GM18505 (cell line): ENCODE data around the gene XYLT1.

Experiments used
- ATAC-seq: cut with Tn5 transposase; IDR thresholded peaks from one replicate; pipeline ENCODE4 v1.9.1; 2021; ENCODE audit not compliant: unreplicated experiment
- POLR2A ChIP-seq: IDR thresholded peaks from 4 replicates; pipeline ENCODE4 v1.6.1; 2011; ENCODE audit warnings: borderline replicate concordance; ENCODE audit not compliant: insufficient read depth, insufficient read length; ENCODE audit errors: extremely low read depth

Gene XYLT1

DNA sequence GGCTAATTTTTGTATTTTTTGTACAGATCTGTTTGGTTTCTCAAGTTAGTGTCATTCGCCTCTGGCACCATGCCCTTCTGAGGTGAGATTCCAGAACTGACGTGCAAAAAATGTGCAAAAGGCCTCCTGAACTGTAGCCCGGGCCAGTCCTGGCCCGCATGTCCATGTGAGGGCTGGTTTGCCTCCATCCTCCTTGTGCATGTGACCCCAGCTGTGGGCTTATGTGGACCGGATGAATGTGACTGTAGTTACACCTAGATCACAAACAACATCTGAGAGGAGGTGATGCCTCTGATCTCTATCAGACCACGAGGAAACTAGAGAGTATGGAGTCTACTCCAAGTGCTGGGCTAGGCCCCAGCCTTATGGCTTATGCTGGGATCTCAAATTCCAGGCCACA is 241.6 kb downstream of the XYLT1 start:
- ATAC-seq = no peak
- TF ChIP-seq POLR2A = no peak

DNA sequence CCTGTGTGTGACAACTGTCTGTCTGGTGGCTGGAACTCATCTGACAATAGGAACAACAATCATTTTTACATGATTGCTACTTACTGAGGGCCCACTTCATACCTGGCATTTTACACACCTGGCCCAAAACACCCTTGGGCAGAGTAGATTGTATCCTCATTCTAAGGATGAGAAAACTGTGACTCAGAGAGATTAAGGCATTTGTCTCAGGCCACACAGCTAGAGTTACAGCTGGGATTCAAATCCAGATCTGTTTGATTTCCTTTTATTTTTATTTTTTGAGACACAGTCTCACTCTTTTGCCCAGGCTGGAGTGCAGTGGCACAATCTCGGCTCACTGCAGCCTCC is 242.1 kb downstream of the XYLT1 start:
- no peak for TF ChIP-seq POLR2A
- no peak for ATAC-seq

DNA sequence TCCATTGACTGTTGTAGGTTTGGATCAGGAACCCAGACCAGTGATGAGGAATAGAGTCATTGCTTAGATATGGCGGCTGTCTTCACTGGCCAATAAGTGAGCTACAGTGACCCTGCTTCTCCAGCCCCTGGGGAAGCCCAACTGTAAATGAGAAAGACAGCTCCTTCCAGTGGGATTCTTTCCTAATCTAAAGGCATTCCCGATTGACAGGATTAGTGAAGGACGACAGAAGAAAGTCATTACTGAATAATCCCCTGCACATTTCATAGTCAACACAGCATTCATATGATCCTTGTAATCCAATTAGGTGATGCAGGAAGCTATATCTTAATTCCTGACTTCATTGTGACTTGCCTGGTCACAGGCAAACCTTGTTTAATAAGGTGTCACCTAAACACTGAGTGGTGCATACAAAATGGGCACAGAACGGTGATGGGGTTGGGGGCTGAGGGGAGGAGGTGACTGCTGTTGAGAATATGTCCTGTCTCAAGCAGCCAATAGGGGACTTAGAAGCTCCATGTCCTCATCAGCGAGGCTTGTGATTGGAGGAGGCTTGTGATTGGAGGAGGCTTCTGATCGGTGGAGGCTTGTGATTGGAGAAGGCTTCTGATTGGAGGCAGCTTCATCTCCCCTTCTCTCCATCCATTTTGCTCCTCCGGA is 242.6 kb downstream of the XYLT1 start:
- no peak for TF ChIP-seq POLR2A
- no peak for ATAC-seq

DNA sequence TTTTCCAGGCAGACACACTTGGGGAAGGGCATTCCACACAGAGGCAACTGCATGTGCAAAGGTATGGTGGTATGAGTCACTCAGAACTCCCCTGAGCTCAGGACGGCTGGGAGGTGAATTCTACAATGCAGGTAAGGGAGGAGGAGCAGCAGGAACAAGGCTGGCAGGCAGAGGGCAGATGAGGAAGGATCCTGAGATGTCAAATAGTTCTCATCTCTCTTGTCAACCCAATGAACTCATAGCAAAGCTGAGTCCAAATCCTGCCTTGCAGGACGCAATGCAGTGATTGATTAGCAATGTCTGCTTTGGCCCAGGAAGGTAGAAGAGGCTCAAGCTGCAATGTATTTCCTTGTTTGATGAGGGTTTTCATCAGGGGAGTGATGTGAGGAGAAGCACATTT is 243.5 kb downstream of the XYLT1 start:
- no peak for TF ChIP-seq POLR2A
- no peak for ATAC-seq

DNA sequence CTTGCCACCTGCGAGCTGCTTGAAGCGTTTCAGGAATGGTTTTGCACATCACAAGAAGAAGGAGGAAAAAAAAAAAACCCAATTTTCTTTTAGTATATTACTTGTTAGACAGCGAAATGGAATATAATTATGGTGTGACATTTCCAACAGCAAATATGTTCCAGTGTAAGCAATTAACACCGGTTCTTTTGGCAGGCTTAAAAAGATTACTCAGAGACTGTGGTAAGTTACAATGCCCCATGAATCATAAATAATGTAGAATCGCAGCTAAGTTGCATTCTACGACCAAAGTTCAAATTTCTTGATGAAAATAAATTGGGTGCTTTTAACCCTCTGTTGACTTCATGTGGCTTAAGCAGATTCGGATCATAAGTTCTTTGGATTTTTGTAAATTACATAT is 245.2 kb downstream of the XYLT1 start:
- no peak for TF ChIP-seq POLR2A
- ATAC-seq = no peak

DNA sequence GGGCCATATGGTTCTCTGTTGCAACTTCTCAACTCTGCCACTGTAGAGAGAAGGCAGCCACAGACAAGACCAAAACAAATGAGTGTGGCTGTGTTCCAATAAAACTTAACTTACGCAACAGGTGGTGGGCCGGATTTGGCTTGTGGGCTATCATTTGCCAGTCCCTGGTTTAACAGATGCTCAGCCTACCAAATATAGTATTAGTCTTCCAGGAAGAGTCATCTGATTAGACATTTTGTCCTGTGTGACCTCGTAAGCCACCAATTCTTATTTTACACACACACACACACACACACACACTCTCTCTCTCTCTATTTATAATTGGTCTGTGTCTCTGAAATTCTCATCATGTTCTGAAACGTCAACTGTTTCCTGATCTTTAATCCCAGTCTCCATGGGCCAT is 245.9 kb downstream of the XYLT1 start:
- no peak for TF ChIP-seq POLR2A
- no peak for ATAC-seq

DNA sequence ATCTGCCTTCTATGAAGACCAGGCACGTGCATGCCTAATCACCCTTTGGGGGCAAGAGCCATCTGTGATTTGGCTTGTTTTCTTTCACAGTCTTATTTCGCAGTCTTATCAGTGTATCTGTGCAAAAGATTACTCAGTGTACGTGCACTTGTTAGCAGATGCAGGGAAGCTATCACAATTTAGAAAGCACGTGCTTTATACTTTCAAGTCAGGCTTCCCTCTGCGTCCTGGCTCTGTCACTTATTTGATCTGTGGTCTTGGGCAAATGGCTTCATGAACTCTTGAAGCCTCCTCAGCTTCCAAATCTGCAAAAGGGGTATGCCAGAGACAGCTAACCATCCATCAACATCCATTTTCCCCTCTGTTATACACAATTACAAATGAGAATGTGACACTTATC is 246.4 kb downstream of the XYLT1 start:
- no peak for ATAC-seq
- no peak for TF ChIP-seq POLR2A

DNA sequence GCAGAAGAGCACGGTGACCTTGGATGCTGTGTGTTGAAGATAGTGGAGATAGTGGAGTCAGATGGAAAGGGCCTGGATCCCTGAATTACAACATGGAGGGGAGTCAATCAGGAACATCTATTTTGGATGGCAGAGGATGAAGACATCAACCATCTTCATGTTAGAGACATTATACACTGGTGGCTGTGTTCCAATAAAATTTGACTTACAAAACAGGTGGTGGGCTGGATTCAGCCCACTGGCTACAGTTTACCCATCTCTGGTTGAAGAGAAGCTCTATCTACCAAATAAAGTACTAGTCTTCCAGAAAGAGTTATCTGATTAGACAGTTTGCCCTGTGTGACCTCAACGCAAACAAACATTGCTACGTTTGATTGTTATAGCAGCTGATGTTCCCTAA is 247.2 kb downstream of the XYLT1 start:
- no peak for TF ChIP-seq POLR2A
- no peak for ATAC-seq

DNA sequence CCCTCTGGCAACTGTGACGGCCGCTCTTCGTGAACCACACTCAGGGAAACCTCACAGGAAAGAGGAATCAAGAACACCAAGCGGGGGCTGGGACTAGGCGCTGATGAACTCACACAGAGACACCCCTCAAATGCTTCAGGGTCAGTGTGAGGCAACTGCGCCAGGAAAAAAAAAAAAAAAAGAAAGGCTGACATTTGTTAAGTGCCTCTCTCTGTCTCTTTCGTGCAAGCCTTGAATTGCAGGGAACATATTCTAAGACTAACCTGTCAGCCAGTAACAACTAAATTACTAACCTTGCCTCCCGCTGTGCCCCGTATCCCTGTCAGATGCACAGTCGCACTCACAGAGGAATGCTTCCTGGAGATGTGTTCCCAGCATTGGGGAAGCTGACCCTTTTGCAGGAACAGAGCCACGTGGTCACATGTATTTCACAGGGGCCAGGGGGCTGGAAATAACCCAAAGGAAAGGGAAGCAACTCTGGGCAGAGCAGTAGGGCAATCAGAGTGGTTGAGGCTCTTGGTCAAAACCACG is 247.8 kb downstream of the XYLT1 start:
- no peak for TF ChIP-seq POLR2A
- no peak for ATAC-seq

DNA sequence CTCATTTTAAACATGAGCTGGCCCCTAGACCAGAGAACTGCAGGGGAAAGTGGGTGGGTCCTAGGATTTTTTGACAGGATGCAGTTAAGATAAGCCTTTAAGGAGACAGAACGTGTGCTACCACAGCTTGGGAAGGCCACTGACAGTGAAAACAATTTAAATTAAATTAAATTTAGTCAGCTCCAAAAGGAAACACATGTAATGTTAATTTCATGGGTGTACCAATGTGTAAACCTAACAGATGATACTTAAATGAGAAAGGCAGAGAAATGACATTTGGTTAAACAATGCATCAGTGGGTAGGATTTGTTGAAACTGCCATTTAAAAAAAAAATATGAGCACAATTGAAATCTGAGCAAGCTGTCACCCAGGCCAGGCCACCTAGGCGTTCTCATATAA is 250.8 kb downstream of the XYLT1 start:
- TF ChIP-seq POLR2A = no peak
- no peak for ATAC-seq

DNA sequence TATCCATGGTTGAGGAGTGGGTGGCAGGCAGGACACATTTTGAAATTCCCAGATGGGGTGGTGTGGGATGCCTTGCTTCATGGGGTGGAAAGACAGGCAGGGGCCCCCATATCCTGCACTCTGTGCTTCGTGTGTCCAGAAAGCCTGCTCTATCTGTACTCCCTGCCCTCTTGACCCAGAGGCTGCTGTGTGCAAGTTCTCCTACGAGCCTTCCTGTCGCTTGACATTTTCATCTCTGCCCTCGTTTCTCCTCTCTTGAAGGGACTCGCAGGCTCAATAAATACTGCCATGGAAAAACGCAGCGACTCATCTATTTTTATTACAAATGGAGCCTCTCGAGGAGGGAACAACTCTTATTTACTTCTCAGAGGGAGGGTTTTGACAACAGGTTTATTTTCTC is 254.8 kb downstream of the XYLT1 start:
- no peak for TF ChIP-seq POLR2A
- no peak for ATAC-seq

DNA sequence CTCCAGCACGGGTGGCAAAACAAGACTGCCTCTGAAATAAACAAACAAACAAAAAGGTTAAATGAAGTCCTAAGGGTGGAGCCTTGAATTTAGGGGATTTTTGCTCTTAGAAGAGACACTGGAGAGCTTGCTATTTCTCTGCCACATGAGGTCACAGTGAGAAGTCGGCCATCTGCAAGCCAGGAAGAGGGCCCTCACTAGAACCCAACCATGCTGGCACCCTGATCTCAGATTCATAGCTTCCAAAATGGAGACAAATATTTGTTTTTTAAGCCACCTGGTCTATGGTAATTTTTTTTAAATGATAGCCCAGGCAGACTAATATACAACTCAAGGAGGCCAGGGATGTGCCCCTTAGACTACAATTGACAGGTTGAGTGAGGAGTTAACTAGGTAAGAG is 255.5 kb downstream of the XYLT1 start:
- TF ChIP-seq POLR2A = no peak
- no peak for ATAC-seq

DNA sequence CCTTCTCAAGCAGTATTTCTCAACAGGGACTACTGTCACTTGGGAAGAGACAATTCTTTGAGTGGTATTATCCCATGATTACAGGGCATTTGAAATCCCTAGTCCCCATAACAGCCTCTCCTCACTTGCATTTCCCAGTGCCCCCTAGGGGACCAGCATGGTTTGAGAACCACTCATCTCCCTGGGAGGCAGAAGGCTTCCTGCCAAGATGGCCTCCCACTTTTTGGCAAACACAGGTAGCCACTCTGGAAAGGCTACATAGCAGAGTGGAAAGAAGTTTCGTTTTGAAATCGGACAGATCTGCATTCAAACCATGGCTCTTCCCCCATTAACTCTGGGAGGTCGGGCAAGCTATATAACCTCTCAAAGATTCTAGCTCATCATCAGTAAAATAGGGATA is 256.8 kb downstream of the XYLT1 start:
- TF ChIP-seq POLR2A = no peak
- no peak for ATAC-seq

DNA sequence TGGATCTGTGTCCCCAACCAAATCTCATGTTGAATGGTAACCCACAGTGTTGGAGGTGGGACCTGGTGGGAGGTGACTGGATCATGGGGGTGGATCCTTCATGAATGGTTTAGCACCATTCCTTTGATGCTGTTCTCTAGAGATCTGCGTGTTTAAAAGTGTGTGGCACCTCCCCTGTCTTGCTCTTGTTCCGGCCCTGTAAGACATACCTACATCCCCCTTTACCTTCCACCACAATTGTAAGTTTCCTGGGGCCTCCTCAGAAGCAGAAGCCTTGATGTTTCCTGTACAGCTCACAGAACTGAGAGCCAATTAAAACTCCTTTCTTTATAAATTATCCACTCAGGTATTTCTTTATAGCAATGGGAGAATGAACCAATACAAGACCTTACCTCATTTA is 257.7 kb downstream of the XYLT1 start:
- TF ChIP-seq POLR2A = no peak

DNA sequence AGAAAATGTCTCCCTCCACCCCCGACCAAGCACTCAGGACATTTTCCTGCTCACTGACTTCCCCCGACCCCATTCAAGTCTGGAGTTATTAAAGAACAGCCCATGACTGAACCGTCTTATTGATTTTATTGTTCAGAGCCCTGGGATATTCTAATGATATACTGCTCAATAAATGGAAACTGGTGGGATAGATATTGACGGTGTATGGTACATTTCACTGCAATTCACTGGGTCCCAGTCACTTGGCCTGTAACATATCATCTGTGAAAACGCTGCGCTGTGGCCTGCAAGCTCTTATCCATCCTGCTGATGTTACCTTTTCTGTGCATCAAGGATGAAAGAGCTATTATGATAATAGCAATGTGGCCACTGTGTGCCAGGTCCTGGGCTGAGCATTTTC is 258.2 kb downstream of the XYLT1 start:
- ATAC-seq = no peak
- TF ChIP-seq POLR2A = no peak

More for the DNA sequence above, 257.7 kb downstream of the XYLT1 start:
- ATAC-seq = no peak
